Inflammatory macrophage treated with lipopolysaccharide for 4 hours (primary cell): ENCODE results near the gene BBS9.

ENCODE experiments used
- DNase-seq: peaks from one replicate; pipeline ENCODE4 v3.0.0-alpha.2; 2020

The BBS9 gene

DNA sequence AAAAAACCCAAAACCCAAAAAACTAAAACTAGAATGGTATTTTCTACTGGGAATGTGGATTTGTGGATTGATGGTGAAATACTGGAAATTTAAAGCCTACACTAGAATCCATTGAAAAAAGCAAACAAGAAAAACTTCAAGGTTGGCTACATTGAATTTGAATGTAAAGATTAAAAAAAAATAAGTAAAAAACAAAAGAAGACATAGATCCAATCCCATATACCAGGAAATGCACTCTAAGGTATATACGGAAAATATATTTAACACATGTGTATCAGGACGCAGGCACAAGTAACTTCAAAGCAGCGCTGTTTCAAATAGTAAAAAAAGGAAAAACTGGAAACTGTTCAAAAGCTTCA is 754 bp upstream of the BBS9 start:
- no peak for DNase-seq

DNA sequence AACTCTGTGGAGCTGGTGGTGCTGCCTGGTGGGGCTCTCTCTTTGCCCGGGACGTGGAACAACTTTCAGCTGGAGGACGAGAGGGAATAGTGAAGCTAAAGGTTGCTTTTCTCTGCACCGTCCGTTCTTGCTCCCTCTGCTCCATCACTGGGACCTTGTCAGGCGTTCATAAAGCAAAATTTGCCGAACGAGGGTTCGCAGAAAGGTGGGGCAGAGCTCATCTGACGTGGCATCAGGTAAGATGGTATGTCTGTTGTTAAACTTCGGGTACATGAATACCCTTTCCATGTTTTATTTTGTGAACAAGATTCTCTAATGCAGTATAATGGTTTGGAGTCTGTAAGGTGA is 416 bp downstream of the BBS9 start:
- no peak for DNase-seq

DNA sequence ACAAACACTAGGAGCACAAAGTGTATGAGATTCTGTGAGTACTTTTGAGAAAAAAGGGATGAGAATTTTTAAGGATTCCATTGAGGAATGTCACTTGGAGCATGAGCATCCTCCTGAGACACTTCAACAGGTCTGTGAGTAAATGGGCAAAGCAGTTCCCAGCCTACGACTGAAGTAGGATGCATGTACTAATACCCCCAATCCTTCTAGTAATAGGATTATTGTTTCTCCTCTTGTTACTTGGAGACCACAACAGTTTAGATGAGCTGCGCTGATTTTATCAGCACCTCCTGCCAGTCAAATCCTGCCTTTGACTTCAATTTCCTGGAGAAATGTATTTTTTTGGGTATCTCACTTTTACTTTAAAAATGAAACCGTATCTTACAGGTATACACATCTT is 820 bp downstream of the BBS9 start:
- no peak for DNase-seq

DNA sequence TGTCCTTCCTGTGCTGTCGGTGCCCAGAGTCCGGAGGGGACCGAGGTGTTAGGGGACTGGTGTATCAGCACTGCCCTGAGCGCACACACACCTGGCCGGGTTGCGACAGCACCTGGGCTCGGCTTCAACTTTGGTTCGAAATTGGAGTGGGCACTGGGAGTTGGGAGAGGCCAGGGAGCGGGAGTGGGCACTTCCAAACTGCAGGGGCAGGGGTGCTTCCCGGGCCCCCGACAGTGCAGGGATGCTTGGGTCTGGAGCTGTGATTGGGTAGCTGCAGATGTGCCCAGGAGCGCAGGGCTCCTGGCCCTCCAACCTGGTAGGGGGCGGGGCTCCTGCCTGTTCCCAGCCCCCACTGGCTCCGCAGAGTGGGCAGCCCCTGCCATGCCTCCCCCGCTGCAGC is 7.7 kb downstream of the BBS9 start:
- DNase-seq: no peak

DNA sequence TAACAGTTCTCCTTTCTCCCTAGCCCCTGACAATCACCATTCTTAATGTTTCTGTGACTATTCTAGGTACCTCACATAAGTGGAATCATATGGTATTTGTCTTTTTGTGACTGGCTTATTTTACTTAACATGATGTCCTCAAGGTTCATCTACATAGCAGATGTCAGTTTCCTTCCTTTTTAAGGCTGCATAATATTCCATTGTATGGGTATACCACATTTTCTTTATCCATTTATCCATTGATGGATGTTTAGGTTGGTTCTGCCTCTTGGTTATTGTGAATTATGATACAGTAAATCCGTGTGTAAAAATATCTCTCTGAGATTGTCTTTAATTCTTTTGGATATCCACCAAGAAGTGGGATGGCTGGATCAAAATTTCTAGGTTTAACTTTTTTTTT is 13.2 kb downstream of the BBS9 start:
- no peak for DNase-seq

DNA sequence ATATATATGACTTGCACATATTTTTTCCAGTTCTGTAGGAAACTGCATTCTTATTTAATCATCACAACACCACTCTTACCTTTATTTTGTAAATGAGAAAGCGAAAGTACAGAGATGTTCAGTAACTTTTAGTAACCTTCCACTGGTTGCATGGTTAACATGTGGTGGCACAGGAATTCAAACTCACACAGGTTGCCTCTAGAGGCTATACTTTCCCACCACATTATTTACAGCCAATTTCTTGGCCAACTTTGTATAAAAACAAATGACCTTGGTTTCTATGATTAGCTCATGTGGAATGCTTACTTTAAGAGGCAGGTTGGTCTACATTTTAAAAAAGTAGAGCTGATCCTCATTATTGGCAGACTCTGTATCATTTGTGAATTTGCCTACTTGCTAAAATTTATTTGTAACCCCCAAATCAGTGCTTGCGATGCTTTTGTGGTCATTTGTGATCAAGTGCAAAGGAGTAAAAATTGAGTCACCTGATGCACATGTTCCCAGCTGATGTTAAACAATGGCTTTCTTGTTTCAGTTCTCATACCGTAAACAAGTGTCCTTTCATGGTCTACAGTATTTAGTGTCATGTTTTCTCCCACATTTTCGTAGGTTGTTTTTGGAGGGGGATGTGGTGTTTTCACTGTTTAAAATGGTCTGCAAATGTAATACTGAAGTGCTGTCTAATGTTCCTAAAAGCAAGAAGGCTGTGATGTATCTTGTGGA is 14.8 kb downstream of the BBS9 start:
- DNase-seq: no peak

DNA sequence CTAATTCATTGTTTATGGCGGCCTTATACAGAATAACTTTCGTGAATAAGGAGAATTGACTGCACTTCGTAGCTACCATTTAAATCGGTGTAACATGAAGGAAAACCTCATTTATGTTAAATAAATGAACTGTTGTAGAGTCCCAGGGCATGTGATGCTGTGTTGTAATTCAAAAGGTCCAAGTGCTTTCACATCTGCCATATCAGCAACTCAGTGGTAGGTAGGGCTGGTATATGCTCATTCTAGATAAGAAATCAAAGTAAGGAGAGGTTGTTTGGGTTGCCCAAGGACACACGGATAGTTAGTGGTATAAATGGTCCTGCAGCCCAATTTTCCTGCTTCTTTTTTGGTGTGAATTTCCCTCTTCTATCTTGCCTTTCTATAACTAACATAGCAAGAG is 15.8 kb downstream of the BBS9 start:
- DNase-seq: no peak

DNA sequence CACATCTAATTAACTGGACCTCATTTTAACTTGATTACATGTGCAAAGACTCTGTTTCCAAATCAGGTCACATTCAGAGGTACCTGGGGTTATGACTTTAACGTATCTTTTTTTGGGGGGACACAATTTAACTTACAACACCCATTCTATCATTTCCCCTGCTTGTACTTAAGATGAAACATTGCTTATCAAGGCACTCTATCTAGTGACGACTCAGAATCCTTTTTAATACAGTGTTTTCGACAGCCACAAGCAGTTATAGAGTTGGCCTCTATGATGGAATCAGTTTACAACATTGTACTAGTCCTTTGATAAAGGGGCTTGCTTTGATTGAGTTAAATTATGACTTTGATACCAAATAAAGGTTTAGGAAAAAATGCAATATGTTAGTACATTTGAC is 22.7 kb downstream of the BBS9 start:
- DNase-seq: no peak

DNA sequence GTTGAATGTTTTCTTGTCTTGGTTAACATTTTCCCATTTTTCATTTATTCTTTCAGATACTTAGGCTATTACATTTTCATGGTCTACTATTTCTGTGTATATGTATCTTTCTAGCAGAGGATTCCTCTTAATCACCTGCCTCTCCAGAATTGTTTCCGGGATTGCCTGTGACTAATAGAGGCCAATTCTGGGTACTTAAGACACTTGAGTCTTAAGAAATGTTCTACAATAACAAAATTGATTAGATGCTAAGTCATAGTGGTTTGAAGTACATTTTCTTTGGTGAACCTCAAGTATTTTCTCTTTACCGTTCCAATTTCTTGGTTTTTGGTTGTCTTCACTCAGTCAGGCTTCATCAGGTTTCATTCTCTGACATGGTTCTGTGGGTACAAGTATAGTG is 26.4 kb downstream of the BBS9 start:
- DNase-seq: no peak

DNA sequence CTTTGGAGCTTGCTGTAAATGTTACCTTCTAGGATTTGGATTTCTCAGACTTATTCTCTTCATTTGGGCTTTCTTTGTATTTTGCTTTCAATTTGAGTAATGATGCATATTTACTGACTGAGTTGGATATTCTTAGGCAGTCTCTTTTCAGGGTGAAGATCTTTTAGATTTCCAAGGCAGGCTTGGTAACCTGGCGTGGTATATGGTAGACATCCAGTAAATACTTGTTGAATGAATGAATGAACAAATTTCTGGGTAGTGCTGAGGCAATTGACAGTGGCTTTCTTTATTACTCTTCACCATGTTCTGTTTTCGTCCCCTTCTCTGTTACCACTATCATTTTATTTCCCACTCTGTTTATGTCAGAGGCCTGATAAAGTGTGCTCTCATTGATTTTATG is 27.1 kb downstream of the BBS9 start:
- DNase-seq: no peak

DNA sequence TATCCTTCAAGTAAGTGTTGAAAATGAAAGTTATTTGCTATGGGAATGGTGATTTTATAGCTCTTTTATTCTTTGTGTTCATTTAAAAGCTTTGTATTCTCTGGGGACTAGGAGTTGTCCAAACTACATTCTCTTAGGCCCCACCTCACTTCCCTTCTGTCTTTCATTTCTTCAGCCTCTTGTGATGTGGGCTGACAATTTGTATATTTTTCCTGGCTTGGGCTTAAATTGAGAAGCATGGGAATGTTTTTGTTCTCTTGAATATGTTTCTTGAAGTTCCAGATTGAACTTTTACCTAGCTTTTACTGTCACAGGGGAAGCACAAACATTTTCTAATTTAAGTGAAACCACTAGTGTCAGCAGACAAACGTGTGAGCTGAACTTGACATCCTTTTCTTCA is 27.9 kb downstream of the BBS9 start:
- no peak for DNase-seq

DNA sequence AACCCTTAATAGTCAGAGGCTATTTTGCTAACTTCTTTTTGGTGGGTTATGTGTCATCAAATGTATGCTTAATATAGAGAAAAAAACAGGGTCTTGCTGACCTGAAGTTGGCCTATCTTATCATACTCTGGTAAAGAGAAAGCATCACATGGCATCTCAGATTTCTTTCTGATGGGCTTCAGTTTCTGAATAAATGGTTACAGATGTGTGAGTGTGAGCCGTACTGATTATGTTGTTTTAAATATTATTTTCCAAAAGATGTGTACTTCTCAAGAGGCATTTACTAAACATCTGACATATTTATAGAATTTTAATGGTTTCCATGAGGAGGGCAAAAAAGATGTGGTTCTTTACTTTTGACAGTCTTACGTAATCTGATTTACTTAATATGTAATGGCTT is 28.4 kb downstream of the BBS9 start:
- no peak for DNase-seq

DNA sequence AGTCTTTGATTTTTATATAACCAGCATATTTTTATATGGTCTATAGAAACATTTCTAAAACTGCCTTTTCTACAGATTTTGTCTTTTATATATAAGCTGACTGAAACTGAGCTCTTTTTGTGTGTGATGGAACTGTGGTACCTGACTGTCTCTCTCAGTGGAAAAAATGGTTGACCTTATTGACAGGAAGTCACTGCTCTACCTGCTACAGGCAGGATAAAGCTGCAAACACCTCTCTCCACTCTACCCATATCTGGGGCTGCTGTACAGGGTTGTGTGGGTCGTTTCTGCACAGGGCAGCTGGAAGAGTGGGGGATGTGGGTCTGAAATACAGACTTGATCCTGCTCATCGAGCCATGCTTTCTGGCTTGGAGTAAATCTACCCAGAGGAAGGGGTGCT is 48.5 kb downstream of the BBS9 start:
- no peak for DNase-seq

DNA sequence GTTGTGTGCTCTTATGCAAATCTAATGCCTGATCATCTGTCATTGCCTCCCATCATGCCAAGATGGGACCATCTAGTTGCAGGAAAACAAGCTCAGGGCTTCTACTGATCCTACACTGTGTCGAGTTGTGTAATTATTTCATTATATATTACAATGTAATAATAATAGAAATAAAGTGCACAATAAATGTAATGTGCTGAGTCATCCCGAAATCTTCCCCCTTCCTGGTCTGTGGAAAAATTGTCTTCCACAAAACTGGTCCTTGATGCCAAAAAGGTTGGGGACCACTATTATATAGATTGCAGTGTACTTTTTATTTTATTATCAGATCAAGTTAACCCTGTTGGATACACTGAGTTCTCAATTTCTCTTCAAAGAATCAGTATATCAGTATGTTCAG is 50.2 kb downstream of the BBS9 start:
- DNase-seq: no peak

DNA sequence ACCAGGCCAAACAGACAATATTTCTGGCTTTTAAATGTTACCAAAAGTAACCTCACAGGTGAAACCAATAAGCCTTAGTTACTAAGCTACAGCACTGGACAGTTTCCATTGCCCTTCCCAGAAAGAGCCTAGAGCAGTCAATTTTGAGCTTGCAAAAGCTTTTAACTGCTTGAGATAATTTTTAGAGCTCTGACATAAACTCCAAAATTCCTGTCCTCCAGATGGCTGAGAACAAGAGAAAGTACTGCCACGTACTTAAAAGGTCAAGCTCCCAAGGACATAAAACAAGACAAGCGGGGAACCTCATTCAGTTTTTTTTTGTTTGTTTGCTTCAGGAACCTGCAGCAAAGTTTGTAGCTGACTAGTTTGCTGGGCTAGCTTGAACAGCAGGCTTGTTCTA is 54.1 kb downstream of the BBS9 start:
- DNase-seq: no peak

DNA sequence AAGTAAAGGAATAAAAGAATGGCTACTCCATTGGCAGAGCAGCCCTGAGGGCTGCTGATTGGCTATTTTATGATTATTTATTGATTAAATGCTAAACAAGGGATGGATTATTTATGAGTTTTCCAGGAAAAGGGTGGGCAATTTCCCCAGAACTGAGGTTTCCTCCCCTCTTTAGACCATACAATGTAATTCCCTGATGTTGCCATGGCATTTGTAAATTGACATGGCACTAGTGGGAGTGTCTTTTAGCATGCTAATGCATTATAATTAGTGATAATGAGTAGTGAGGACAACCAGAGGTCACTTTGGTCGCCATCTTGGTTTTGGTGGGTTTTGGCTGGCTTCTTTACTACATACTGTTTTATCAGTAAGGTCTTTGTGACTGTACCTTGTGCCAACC is 55.5 kb downstream of the BBS9 start:
- DNase-seq: no peak

DNA sequence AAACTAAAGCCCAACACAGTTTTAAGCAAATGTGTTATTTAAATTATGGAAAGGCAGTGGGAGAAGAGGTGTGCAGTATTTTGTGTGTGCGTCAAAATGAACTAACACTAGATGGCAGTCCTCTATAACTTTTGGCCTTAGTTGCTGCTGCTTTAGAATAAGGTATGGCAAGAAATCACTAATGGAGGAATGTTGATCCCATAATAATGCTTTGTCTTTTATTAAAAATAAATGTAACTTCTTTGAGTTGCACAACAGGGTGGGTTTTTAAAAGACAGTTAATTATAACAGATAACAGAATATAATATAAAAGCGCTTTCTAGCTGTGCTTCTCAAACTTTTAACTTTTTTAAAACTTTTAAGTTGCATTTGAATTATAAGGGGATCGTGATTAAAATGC is 56.4 kb downstream of the BBS9 start:
- peak; percentile 38 for DNase-seq

DNA sequence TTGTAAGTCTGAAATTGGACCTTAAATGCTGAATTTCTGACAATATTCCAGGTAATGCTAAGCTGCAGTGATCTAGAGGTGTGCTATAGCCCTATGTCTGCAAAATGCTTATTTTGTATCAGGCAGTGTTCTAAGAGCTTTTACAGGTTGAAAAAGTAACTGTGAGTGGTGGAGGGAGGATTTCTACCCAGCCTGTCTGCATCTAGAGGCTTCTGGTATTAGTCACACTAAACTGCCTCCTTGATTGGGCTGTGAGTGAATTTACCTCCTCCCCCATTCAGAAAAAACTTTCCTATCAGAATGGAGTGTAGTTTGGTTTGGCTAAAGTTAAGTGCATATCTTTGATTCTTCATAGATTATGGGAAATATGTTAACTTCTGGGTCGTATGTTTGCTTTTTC is 56.8 kb downstream of the BBS9 start:
- no peak for DNase-seq

DNA sequence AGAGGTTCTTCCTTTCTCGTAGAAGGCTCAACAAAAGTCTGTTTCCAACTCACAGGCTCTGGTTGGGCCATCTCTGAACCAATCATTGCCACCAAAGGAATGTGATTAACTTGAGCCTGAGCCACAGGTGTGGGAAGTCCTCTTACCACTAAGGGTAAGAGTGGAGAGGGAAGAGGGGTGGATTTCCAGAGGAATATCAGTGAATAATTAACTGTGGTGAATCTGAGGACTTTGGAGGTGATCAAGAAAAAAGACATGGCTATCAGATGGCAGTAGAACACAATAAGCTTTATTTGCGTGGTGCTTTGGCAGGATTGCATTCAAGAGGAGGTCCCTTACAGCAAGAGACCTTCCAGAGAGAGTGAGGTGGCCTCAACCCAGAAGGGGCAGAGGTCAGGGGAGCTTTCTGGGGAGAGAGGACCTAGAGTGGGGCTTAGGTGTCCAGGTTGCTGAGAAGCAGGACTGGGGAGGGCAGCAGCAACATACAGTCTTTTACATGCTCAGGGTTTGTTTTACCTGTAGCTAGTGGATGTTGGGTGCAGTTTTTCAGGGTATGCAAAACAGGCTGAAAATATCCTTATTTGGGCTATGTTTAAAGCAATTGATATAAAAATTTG is 61.4 kb downstream of the BBS9 start:
- no peak for DNase-seq

DNA sequence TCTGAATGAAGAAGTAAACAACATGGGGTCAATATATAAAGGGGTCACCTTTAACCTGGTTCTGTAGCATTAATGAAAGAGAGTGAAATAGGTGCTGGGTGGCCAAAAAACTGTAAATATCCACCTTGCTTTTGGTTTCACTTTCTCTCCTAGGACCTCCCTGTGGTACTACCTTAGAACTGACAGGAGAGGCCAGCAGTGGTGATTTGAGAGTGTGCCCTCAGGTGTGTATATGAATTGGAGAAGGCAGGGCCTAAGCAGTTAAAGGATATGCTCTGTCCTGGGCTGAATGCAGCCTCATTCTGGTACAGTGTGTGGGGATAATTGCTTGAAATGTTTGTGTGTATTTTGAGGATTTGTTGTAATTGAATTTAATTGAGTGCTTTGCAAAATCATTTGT is 62.0 kb downstream of the BBS9 start:
- DNase-seq: no peak

DNA sequence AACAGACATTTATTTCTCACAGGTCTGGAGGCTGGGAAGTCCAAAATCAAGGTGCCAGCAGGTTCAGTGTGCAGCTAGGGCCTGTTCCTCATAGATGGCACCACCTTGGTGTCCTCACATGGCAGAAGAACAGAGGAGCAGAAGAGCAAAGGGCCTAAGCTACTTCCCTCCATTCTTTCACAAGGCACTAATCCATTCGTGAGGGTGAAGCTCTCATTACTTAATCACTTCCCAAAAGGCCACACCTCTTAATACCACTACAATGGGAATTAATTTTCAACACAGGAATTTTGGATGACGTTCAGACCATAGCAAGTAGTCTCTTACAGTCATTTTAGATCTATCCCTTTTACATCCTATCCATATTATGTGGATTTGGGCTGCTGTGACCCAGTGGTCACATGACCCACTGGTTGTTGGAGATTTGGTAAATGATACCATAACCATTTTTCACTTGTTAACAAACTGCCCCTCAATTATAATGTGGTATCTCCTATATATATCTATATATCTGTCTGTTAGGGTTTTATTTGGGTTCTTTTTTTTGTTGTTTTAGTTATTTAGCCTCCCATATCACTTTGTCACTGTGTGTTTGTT is 63.4 kb downstream of the BBS9 start:
- DNase-seq: peak; percentile 5

DNA sequence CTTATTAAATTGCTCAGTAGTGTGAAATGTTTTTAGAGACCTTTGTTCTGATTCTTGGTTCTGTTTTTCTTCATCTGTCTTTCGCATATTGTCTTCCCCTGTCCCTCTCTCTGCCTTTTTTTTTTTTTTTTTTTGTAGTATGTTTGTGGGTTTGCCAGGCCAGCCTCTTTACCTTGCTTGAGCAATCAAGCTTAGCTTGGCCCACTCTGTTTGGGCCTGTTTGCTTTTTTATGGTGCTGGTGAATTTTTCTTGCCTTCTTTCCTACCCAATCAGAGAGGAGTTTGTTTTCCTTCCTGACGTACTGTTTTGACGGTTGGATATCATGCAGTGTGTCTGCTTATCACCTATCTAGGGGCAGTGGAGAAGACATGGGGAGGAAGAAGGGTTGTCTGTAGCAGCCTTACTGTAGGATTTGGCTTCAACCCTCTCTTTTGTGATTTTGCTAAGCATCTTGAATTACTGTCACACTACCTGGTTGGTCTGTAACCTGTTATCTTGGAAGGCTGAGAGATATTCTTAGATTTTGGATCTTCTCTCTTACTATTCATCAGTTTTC is 64.0 kb downstream of the BBS9 start:
- DNase-seq: no peak

DNA sequence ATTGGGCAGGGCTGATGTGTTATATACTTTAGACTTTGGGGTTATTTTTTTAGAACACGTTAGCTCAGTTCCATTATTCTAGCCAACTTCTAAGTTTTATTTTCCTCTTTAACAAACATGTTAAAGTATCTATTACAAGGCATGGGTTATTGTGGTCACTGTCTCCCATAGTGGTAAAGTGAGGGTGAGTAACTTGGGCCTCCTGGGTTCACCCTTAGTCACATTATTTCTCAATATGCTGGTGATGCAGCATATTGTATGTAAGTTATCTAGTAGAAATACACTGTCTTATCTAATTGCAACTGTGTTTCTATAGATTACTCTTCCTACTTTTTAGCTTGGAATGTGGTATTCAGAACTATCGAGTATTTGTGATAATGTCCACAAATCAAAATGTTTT is 65.9 kb downstream of the BBS9 start:
- peak; percentile 67 for DNase-seq

DNA sequence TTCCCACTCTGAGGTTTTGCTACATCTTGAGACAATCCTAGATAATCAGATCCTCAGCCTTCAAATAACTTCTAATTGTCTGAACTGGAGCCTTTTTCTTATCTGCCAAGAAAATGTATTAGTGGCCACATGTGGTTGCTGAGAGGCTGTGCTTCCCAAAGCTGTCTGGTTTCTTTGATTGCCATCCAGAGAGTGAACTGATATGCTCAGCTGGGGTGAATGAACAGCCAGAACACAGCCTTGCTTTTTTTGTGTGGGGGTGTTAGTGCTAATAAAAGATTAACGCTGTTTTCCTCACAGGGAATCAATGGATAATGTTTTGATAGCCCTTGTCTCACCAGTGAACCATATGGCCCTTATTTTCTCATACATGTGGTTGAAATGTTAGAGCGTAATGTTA is 66.9 kb downstream of the BBS9 start:
- DNase-seq: no peak

DNA sequence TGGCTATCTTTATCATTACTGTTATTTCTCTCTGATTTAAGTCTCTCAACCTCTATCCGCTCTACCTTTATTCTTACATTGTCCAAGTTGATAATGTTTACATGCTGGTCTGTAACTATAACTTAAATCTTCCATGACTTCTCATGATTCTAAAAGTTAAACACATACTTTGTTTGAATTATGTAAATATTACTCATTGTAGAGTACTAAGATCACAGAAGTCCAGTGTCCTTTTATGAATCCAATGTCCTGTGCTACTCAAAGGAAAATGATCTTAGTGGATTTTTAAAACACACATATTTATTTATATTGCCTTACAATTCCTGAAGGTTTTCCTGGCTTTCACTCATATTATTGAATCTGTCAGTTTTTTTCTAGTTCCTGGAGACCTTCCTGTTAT is 70.9 kb downstream of the BBS9 start:
- DNase-seq: no peak
